Urothelium cell line (cell line): ENCODE results near the gene DOK4.

Experiments used
- DNase-seq: peaks from one replicate; pipeline ENCODE4 v3.0.0; 2011; ENCODE audit warnings: low spot score, mixed read lengths
- FAIRE-seq: peaks from 2 replicates; lab custom pipeline; 2011; peaks lifted over from hg19 to GRCh38; lab: Jason Lieb, UNC

DOK4 gene

DNA sequence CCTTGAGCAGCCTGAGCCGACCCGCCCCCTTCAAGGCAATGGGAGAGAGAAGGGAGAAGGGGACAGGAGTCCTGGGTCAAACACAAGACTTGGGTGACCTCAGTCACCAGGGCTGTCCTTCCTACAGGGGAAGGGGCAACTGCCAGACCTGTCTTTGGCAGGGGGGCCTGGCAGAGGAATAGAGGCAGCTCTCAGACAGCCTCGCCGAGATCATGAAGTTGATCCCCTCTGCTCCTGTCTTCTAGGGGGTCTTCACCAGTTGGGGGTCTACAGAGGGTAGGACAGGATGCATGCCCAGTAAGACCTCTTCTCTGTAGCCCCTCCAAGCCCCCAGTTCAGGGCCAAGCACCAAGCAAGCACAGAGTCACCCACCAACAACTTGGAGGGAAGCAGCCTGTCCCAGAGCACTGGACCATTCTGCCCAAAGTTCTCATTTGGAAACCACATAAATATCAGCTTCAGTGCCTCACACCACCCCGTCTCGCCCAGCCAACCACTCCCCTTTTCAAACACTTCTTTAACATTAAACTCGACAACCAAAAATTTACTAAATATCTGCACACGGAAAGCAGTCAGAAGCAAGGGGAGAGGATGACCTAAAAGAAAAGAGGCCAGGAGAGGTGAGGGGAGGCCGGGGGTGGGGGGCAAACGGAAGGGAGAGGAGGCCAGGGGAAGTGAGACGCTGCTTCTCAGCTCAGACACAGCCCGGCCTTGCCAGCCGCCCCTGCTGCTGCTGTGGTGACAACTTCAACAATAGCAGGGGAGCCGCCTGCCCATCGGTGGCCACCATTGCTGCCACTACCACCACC, 7.7 kb downstream of the DOK4 start:
- no peak for DNase-seq
- FAIRE-seq, result no peak

DNA sequence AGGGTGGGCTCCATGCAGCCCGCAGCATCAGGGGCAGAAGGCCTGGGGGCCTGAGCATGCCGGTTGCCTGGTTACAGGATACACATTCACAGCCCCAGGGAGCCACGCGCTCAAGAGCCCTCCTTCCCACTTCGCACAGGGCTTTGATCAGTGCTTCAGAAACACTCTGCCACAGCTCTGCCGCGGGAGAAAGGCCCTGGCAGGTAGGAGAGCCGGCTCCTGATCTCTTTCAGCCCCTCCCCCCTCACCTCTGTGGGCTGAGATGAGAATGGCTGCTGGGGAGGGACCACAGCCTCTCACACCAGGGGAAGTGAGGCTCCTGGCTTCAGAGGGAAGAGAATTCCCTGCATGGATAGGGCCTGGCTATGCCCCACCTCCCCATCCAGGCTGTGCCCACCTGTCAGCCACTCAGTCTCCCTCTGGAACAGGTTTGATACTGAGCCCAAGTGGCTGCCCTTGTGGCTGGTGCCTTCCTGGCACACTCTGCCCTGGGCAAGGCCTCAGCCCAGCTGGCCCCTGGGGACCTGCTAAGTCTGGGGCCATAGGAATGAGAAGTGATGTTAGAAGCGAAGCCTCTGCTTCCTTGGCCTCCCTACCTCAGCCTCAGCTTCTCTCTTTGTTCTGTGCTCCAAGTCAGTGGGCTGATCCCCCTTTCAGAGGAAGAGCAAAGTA, 8.6 kb downstream of the DOK4 start:
- DNase-seq, result no peak
- no peak for FAIRE-seq

DNA sequence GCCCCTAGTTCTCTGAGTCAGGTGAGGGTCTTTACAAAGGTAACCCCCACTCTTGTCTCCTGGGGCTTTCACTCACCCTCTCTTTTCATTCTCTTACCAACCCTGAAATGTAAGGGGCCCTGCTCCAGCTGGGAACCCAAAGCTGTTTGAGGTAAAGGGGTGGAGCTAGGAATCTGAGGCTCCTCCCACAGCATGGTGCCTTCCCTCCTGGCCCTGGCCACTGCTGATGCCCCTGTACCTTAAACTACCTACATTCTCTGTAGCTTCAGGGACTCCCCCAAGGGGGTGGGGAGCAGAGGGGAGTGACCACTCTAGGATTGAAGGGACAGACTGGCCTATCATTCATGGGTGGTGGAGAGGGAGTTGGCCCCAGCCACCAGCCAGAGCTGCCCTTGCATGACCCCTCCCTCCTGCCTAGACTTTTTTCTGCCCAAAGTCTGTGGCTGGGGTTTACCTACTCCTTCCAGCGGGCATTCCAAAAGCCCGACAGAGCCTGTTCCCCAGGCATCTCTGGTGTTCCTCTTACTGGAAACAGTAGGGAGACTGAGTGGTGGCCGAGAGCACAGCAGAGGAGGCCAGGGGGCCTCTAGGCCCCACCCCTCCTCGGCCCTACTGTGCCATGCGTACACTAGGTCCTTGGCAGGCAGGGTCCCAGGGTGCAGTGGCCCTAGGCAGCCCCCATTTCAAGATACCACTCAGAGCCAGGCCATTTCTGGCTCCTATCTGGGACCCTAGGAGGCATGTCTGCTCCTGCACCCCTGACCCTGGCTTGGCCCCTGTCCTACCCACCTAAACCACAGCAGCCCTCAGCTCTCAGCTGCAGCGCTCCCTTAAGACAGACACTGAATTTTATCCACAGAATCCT, 9.5 kb downstream of the DOK4 start:
- no peak for FAIRE-seq
- DNase-seq, result no peak

DNA sequence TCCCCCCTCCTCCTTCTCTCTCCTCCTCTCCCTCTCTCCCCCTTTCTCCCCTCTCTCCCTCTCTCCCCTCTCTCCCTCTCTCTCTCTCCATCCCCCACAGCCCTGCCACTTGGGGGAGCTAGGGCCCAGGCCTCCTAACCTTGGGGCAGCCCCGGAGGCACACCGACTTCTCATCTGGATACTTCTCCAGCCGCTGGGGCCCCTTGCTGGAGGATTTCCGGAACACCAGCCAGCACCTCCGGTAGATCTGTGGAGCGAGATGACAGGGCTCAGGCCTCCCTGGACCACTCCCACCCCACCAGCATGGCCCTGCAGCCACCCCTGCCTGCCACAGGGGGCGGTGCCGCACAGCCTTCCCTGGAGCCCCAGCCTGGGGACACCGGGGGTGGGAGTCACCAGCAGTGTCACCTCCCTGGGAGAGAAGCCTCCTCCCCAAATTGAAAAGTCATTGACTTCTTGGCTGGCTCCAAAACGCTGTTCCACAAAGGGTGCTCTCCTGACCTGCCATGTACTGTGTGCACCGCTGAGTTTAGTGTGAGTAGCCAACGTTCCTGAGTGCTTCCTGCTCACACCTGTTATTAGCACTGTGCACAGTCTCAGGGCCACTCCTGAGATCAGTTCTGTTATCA, 10.5 kb downstream of the DOK4 start:
- DNase-seq (peak; percentile 64), FAIRE-seq (no peak)

DNA sequence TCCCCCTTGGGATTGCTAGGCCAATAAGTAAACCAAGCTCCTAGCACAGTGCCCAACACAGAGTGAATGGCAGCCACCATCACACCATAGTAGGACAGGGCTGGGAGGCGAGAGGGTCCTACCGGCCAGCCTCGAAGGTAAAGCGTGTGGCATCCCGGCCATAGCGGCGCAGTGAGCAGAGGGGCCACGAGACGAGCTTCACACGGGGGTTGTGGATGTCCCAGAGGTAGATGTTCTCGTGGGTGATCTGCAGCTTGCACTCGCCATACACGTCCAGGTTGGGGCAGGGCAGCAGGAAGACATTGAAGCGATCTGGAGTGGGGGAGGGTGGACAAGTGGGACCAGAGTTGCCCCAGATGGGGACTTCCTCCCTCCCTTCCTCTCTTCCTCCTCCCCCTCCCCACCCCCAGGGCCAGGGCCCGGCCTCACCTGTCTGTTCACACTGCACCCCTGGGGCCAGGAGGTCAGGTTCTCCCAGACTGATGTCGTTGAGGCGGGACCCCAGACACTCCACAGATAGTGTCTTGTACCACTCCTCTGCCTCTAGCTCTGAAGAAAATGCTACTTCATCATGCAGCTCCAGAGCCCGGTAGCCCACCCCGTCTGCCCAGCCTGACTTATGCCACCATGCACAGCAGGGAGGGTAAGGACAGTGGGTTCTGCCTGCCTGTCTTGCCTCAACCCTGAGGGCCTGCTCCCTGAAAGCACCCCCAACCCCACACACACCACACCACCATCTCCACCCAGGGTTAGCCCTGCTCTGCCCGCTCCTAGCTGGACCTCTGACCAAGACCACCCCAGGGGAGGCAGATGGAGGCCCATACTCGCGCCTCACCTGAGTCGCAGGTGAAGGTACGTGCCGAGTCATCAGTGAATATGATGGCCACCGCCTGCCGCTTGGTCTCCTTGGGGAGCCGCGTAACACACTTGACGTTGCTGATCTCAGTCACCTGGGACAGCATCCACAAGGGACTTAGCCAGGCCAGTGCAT, 11.3 kb downstream of the DOK4 start:
- no peak for FAIRE-seq
- no peak for DNase-seq

DNA sequence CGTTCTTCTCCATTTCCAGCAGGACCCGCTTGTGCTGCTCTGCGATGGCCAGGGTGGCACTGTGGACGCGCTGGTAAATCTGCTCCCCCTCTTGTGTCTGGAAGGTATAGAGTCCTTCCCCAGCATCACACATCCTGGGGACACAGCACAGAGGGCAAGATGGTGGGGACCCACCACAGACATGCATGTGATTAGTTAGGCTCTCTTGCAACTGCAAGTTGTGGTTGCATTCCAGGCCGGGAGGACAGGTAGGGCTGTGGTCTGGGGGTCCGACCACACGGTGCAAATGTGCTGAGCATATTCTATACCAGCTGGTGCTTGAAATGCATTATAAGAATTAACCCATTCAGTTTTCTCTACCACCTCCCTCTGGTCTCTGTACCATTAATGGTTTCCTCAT, 12.4 kb downstream of the DOK4 start:
- DNase-seq, result no peak
- peak; percentile 46 for FAIRE-seq

DNA sequence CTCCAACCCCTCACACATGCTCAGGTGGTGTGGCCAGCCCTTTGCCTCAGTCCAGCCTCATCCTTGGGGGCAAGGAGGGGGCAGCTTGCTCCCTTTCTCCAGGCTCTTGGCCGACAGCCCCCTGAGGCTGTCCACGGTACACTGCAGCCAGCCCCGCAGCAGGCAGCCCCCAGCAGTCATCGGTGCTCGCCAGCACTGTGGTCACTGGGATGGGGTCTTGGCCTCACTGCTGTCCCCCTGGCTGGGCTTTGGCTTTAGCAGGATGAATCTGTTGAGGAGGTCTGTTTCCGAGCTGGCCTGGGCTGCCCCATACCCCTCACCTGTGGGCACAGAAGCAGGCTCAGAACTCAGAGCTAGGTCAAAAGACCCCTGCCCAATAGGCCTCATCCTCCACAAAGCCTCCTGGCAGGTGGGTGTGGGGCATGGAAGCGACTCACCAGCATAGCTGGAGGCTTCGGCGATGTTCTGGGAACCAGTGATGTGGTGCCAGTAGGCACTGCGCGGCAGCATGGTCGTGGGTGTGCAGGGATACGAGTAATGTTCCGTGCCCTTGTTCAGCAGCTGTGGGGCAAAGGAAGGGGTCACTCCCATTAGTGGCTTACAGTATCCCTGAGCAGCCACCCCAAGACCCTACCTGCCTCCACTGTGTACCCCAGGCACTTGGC, 13.0 kb downstream of the DOK4 start:
- DNase-seq (no peak), FAIRE-seq (no peak)

DNA sequence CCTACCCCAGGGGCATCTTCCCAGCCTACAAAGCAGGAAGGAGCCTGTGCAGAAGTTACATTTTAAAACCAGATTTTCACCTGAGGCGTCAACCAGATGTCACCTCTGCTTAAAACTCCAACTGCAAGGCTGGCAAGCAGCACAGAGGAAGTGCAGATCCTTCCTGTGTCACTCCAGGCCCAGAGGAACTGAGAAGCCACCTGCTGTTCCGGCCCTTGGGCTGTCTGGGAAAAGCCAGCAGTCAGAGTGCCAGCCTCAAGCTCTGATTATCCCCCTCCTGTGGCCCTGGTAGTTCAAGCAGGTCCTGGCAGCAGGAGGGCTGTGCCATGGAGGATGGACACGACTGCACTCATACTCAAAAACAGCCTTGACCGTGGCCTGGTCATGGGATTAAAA, 13.6 kb downstream of the DOK4 start:
- DNase-seq, result no peak
- no peak for FAIRE-seq

DNA sequence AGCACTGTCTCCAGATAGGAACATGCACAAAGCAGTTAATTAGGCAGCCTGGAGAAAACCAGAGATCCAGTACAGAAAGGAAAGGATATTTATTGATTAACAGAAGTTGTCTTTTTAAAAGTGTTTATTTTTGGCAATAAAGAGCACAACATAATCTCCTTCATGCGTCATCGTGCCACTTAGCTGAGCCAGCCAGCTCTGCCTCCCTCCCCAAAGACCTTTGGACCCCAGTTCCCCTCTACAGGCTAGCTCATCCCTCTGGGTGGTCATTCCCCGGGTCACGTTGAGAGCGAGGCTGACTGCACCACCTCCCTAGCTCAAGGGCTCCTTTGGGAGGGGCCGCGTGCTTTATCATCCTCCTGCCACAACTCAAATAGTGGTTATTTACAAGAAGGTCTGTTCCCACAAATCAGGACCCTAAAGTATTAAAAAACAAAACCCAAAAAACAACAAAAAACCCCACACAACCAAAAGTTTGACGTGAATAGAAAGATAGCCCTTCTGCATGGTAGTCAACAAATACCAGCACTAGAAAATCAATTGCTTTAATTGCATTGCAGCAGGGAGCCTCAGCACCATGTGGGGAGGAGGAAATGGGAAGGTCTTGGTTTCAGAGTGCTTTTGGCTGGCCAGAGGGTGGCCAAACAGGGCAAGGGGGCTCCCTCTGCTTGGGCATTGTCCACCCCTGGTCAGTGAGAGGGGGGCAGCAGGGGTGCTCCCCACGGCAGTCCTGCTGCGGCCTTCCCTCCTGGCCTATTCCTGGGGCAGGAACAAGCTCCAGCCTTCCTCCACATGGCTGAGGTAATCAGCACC, 14.2 kb downstream of the DOK4 start:
- FAIRE-seq (no peak), DNase-seq (no peak)

DNA sequence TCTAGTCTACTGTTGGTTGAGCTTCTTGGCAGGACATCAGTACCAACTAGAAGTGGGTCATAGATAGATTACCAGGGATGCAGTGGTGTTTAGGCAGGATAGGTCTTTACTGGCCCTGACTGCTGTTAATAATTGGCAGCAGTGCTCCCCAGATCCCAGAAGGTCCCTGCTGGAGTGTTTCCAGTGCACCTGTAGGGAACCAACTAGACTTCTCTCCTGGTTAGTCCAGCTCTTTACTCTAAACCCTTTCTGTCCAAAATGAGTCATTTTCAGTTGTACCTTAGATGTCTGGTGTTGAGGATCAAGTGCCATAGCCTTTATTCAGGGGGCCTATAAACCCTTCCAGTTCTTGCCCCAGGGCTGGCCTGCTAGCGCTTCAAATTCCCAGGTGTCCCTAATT, 15.1 kb downstream of the DOK4 start:
- FAIRE-seq (no peak), DNase-seq (no peak)

DNA sequence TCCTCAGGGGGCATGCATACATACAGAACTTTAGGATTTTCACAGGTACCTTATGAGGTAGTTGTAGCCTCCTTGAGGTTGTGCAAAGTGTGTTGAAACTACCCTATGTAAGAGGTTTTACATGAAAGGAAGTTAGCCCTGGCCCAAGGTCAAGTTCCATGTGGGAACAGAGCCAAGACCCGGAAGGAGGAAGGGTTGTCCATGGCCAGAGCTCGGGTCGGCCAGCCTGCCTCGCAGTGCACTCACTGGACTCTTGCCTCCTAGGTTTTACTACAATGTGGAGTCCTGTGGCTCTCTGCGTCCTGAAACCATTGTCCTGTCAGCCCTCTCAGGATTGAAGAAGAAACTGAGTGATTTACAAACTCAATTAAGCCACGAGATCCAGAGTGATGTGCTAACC, 15.6 kb downstream of the DOK4 start:
- DNase-seq (no peak), FAIRE-seq (no peak)

DNA sequence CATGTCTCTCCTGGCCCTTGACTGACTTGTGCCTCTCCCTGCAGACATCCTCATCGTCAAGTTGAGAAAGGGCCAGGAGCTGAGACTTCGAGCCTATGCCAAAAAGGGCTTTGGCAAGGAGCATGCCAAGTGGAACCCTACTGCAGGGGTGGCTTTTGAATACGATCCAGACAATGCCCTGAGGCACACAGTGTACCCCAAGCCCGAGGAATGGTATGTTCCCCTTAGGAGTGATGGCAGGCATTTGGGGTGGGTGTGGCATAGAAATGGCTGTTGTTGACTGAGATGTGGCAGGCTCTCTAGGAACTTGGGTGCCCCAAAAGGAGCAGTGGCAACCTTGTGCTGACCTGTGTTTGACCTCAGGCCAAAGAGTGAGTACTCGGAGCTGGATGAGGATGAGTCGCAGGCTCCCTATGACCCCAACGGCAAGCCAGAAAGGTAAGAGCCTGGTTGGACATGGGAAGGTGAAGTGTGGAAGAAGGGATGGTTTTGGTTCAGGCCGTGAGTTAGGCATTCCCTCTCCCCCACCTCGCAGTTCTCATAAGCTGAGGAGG, 16.3 kb downstream of the DOK4 start:
- DNase-seq (no peak), FAIRE-seq (no peak)

DNA sequence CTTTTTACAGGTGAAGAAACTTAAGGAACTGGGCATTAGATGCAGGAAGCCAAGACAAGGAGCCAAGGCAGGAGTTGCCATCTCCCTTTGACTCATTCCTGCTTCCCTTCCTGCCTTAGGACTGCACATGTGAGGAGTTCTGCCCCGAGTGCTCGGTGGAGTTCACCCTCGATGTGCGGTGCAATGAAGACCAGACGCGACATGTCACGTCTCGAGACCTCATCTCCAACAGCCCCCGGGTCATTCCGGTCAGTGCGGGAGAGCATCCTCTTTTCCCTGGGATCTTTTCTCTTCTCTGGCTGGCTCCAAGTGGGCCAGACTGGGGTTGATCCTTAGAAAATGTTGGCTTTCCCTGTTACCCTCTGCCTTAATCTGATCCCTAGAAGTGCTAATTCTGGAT, 17.2 kb downstream of the DOK4 start:
- DNase-seq, result no peak
- FAIRE-seq, result no peak

DNA sequence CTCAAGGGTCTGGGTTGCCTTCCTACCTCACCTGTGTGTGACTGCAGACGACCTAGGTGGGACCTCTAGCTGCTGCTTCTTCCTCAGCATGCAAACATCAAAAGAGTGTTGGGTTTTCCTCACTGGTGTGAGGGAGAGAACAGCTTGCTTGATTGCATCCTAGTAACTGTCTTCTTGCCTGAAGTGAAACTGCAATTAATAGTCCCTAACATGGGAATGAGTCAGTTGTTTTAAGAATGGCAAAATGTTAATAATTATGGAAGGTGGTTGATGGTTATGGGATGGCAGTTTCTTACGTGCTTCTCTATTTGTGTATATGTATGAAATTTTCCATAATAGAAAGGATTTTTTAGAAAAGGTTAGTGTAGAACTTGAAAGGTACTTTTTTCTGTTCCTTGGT, 17.9 kb downstream of the DOK4 start:
- DNase-seq (no peak), FAIRE-seq (no peak)

DNA sequence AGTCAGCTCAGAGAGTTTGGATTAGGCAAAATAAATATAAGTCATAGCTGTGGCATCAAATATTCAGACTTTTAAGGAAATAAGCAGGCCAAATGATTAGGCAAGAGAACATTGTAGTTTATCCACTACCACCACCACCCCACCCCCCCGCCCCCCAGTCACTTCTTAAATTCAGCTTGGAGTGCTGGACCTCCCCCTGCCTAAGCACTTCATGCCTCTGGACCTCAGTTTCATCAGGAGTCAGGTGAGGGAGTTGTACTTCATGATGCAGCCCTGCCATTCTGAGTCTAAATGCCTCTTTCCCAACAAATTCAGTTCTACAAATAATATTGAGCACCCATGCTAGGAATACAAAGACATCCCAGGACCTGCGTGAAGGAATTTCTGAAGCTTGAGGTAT, 21.8 kb downstream of the DOK4 start:
- DNase-seq (no peak), FAIRE-seq (no peak)

DNA sequence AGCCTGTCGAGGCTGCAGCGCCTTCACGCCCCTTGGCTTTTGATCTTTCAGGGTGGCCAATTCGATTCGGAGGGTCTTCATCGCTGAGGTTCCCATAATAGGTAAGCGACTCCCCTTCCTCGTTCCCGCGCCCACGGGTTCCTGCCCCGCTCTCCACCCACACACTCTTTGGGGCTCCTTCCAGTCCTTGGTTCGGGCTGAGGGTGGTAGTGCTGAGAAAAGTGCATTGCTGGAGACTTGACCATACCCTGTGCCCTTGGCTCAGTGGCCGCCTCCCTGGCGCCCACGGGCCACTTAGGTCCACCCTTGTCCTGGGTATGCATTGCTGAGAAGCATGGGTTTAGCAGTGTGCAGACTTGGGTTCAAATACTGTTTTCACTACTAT, 23.3 kb downstream of the DOK4 start:
- FAIRE-seq (no peak), DNase-seq (no peak)

DNA sequence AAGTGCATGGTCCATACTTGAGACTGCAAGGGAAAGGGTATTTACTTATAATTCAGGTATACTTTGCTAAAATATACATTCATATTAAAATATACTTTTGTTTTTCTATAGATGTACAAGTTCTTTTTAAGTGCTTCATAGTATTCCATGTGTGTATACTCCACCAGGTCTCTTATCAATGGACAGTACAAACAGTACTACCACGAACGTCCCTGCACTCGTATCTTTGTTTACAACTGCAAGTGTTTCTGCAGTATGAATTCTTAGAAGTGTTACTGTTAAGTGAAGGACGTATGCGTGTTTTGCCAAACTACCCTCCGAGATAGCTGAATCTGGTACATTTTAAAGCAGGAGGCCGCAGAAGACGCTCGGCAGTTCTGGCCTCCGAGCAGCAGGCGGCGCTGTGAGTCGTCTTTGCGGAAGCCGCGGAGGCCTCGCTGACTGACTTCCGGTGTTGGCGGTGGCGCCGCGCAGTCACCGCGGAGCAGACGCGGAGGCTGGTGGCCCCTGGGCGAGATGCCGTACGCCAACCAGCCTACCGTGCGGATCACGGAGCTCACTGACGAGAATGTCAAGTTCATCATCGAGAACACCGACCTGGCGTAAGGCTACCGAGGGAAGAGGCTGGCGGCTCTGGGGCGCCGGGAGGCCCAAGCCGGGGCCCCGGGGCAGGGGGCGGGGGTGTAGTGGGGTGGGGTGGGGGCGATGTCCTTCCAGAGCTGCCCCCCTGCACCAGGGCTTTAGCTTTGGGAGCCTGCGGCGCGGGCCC, 23.9 kb downstream of the DOK4 start, which contains the start of gene POLR2C:
POLR2C (plus strand) TSS at position 471 of the 769 bp plus-strand sequence; CDS start at position 517, 46 bp downstream.
- peak; percentile 94 for DNase-seq
- peak; percentile 88 for FAIRE-seq
